HG03108 (cell line): ENCODE data around the gene MAP3K3.
A peak's percentile ranks its signal among the peaks of the same experiment; 100 is the strongest.

Experiments used
- ATAC-seq: cut with Tn5 transposase; IDR thresholded peaks from one replicate; pipeline ENCODE4 v1.9.1; 2021; ENCODE audit warnings: moderate library complexity; ENCODE audit not compliant: unreplicated experiment

MAP3K3 gene

DNA sequence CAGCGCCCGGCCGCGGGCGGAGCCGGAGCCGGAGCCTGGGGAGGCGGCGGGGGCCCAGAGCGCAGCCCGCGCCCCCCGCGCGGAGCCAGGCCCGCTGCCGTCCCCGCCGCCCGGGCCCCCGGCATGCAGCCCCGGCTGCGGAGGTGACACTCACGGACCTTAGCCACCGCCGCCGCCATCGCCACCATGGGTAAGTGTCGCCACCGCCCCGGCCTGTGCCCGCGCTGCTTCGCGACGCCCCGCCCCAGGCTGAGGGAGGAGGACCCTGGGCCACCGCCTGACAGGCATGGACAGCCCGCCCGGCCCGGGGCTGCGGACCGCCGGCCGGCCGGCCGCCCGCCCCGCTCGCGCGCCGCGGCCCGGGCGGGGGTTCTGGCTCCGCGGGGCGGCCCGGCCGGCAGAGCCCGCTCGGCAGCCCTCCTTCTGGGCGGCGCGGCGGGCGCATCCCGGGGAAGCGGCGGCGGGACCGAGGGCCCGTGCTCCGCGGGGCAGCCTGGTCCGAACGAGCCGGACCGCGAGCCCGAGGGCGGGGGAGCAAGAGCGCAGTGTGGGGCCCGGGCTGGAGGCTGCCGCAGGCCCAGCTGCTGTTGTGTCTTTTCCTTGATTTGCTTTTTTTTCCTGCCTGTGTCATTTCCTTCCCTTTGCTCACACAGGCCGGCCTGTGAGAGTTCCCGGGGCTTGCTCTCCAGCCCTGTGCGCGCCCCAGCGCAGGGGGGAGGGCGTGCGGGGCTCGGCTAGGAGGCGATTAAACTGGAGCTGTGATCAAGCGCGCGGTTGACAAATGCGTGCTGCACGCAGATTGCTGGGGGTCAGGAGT is 565 bp downstream of the MAP3K3 start:
- peak; percentile 21 for ATAC-seq

DNA sequence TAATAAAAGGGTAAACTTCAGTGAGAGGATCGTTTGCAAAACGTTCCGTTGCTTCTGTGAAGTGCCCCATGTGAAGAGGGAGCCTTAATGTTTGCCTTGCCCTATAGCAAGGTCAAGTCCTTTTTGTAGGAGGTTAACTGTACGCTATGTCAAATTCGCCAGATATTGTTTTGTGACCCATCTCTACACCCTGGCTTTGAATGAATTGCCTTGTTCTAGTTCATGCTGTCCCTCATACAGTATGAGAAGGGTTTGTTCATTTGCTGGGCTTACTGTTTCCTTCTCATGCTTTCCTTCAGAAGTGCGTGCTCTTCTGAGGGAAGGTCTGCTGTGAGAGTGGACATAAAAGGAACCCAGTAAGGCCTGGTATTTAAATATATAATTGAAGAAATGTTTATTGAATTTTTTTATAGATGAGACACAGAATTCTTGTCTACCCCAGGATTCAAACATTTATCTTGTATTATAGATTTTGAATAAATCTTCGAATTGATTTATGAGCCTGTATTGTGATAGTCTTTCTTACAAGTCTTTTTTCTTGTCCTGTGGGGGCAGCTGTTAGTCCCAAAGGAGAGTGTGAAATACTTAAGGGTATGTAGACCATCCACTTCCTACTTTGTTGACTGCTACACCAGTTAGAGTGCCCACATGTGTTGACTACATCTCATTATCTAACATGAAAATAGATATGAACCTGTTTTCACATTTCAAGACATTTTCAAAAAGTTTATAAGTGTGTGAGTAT is 1.7 kb downstream of the MAP3K3 start:
- ATAC-seq, result no peak

DNA sequence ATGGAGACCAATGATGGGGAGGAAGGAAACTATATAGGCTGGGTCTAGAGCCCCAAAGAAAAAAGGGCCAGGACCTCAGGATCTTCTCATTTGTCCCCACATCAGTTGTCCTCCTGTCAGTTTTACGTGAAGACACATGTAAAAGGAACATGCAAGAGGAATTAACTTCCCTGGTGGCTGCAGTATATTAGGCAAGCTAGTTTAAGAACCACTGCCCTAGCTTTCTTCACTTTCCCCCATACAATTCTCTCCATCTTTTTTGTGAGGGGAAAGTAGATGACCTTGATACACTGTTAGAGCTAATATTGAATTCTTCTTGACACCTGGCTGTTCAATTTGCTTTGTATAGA is 2.3 kb downstream of the MAP3K3 start:
- ATAC-seq, result no peak

DNA sequence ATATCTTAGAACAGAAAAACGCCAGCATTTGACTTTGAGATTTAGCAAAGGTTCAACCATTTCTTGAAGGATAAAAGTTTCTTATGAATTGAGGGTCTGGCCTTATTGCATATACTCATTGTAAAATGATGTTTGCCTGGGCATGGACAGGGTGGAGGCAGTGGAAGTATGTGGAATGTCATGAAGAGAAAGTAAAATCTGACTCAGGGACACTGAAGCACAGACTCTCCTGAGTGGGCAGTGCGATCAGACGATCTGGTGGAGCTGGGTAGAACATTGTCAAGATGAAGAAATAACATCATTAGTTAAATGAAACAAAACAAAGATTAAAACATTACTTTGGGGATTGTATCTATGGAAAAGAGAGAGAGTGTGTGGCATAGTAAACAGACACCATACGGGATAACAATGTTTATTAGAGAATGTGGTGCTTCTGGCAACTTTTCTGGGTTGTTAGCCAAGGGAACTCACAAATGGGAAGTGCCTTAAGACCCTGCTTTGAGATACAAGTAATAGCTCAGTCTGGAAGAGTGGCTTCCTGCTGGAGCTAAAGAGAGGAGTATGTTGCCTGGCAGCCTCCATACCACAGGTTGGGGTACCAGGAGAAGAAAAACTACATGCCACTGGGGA is 4.4 kb downstream of the MAP3K3 start:
- no peak for ATAC-seq

DNA sequence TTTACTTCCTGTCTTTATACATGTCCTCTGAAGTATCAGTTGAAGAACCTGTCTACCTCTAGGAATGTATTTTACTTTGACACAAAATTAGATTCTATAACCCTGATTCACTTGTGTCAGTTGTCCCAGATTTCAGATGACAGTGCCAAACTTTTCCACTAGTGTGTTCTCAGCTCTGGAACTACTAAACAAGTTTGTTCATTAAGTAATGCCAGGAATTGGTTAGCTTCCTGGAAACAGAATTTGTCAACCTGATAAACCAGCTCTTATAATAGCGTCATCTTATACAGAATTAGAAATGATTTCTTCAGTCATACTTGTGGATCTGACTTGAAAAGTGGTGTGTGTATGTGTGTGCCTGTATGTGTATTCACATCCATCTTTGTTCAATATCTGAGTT is 7.4 kb downstream of the MAP3K3 start:
- ATAC-seq, result no peak

DNA sequence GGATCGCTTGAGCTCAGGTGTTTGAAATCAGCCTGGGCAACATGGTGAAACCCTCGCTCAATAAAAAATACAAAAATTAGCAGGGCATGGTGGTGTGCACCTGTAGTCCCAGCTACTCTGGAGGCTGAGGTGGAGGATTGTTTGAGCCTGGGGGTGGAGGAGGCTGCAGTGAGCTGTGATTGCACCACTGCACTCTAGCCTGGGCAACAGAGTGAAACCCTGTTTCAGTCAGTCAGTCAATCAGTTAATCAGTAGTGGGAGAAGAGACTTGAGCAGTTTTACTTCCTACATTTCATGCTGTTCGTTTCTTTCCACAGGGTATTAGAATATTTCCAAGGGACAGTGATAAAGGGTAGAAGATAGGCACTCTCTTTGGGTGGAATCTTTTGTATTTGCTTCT is 8.8 kb downstream of the MAP3K3 start:
- ATAC-seq, result no peak

DNA sequence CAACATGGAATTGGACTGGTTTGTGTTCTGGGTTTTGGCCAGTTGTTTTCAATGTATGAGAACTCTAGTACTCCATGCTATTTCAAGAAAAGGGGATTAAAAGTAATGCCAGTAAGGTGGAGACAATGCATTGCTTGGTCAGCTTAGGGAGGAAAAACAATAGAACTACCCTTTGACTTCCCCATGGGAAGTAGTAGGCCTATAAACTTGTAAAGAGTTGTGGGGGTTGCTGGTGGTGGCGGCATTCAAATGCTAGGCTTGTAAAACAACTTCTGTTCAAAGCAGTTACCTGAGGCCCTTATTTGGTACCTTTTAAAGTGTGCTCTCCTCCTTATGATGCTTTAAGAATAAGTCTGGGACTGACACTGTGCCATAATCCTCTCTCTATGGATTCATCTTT is 9.4 kb downstream of the MAP3K3 start:
- ATAC-seq, result no peak

DNA sequence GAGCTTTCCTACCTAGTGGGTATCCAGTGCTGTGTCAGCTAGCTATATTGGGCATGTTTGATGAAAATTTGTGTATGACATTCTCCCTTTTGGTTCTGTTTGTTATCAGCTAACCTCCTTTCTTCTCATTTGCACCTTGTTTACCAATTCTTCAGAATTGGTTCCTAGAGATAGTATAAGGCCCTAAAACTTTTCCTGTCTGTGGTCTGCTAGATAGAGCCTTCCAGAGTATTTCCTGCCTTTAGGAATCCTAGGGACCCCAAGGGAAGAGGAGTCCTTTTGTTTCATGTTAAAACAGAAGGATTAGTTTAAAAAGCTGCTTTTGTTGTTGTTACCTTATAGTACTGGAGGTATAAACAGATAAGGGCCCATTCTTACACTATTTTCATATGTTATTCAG is 11.5 kb downstream of the MAP3K3 start:
- no peak for ATAC-seq

DNA sequence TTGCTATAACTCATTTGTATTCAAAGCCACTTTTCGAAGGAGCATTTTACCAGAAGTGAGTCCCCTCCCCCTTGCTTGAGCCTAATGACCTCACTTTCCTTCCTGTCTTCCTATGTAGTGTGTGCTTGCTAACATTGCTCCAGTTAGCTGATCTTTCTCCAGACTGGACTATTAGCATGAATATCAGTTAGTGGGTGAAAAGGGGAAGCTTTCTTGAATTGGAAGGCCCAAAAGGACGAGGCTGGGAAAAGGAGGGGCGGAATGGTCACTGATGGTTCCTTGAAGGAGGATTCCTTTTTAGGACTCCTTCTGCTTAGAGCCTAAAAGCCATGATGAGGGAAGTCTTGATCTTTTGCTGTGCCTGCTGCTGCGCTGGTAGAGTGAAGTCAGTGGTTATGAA is 11.9 kb downstream of the MAP3K3 start:
- no peak for ATAC-seq

DNA sequence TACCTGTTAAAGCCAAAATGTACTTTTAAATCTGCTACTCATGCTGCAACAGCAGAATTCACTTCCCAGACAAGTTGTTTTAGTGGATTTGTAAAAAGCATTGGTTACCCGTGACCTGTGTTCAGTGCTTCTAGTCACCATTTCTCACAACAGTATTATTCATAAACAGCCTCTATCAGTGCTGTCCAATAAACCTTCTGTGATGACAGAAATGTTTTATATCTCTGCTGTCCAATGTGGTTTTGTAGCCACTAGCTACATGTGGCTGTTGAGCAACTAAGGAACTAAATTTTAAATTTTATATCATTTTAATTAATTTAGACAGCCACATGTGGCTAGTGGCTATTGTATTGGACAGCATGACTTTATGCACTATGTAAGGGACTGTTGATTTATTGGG is 12.6 kb downstream of the MAP3K3 start:
- ATAC-seq, result no peak

DNA sequence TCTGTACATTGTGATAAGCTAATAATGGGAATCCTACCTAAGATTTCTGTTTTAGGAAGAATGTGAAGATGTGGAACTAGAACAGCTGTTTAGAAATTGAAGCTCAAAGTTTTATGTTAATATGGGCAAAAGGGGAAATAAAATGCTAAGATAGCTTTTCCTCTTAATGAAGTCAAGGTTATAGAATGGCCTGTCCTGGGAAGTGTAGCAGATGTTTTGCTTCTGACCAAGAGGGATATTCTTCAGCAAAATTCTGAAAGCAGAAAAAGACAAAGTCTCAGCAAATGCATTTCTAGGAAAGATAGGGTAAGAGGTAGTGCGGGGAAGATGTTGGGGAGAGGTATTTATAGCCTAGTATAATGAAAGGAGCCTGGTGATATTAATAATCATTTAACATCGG is 13.1 kb downstream of the MAP3K3 start:
- ATAC-seq, result no peak

DNA sequence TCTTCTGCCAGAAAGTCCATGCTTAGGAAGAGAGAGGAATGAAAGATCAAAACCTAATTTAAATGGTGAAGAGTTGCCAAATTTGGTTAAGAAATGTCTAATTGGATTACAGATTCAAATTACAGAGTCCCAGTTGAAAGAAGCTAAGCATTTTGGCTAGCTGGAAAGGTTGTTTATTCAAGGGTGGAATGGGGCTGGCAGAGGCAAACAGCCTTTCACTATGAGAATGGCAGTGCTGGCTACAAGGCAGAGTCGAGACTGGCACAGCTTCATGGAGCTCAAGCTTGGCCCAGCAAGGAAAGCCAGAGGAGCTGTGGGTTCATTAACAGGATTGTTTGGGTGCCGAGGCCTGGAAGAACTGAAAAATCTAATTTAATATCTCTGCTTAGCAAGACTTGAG is 13.6 kb downstream of the MAP3K3 start:
- no peak for ATAC-seq

DNA sequence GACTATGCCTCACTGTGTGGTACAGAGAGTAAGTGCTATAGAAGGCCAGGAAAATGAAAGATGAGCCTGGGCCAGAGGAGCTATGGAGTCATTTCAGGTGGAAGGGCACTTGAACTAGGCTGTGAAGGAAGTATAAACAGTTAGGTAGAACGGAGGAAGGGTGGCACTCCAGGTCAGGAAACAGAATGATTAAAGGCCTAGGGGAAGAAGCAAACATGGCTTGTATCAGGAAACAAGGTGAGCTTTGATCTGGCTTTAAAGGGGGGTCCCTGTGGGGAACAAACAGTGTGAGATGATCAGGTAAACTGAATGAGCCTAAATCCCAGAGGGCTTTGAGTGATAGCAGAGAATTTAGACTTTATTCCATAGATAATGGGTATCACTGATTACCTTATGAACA is 16.9 kb downstream of the MAP3K3 start:
- no peak for ATAC-seq

DNA sequence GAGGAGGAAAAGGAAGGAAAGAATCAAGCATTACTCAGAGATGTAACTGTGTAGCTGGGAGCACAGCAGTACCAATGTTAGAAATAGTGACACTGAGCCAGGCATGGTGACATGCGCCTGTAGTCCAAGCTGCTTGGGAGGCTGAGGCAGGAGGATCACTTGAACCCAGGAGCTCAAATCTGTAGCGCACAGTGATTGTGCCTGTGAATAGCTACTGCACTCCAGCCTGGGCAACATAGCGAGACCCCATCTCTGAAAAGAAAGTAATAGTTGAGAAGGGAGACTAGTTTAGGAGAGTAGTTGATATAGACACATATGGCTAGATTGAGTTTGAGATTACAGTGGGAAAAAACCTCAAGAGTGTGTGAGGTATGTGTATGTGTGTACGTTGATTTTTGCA is 17.8 kb downstream of the MAP3K3 start:
- no peak for ATAC-seq

DNA sequence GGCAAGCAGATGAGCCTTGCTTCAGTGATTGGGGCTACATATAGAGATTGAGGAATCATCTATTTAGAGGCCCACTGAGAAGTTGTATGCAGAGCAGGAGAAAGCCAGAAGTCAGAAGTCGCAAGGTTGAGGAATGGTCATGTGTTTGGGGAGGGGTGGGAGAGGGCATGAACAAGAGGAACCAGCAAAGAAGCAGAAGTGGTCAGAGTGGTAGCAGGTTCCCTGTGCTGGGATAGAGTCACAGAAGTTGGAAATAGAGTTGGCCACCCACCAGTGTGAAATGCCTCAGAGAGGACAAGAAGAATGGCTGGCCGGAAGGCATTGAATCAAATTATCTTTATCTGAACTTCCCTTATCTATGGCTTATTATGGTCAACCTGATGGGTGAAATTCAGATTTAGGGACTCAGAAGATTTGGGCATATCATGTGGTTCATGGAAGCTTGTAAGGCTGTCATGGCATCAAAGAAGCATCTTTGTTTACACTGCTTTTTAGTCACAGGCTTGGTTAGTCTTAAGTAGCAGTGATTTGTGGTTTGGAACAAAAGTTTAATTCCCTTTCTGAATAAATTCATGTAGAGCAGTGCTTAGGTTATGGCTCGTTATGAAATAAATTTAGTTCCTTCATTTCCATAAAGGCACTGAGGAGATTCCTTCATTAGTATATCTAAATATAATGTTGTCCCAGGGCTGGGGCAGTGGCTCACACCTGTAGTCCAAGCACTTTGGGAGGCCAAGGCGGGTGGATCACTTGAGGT is 19.7 kb downstream of the MAP3K3 start:
- no peak for ATAC-seq

DNA sequence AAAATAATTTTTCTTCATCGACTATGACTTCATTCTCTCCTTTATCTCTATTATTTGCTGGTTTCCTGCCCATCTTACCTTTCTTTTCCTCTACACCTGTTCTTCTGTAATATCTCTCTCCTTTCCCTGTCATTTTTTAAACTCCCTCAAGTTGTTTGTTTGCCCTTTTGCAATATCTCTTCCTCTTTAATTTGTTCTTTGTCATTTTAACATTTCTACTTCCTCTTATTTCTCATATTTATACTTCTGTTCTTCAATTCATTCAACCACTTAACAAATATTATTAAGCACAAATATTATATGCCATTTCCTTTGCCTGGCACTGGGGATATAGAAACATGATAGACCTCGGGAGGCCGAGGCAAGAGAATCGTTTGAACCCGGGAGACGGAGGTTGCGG is 22.6 kb downstream of the MAP3K3 start:
- ATAC-seq, result no peak

DNA sequence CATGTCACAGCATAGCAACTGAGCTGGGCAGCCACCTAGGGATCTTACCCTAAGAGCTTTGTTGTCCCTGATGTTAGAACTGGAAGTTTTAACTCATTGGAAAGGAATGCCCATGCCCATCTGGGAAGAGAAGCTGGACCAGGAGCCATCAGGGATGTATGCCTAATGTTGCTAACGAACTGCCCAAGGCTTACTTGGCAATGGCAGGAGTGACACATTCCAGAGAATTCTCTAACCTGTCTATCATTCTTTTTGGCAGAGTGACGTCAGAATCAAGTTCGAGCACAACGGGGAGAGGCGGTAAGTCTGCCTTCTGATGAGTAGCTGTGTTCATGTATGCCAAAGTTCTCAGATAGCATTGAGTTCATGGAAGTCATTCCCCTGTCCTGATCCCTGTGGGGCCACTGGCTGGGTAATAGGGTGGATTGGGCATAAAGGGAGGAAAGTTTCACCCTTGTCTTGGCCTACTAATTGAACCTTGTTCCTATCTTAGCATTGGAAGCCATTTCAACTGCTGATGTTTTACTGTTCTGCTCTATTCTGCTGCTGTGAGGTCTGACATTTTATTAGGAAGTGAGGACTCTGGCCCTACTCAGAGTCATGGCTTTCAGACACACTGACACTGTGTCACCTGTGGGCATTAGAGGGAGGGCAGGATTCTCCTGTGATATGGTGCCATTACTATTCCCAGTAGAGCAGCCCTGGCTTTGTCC is 23.7 kb downstream of the MAP3K3 start:
- no peak for ATAC-seq

DNA sequence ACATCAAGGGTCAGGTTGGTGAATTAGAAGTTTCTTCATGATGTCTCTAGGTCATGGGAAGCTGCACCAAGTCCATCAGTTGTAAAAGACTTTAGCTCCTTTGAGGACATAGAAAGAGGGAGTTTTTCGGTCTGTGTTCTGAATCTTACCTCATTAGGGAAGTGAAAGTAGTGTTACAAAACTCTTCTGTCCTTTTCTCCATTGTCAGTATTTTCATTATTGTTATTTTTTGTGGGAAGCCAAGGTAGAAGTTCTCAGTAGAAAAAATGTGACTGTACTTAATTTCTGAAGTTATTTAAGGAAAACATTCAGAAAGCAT is 24.2 kb downstream of the MAP3K3 start:
- ATAC-seq, result no peak

DNA sequence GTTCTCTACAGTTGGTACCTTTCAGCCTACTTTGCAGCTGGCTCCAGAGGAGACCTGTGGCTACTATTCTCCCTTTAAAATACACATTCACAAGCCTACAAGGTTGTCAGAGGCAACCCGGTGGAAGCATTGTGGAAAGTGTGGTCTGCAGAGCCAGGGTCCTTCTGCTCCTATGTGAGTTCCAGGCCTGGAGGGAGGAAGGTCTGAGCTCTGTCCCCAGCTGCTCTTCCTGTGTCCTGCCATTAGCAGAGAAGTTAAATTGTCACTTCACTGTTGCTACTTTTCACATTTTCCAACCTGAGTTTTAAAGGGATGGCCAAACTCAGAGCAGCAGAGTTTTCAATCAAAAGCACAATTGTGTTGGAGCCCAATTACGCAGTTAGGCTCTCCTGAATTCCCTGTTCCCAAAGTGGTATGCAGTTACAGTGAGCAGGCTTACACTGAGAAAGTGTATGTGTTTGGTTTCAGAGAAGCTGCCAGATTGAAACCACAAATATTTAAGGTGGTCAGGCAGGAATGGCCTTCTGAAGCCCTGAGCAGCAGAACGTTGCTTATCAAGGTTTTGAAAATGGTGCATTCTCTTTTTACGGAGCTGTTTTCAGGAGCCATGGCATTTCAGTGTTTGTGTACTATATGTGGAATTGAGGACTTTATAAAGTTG is 25.0 kb downstream of the MAP3K3 start:
- no peak for ATAC-seq

DNA sequence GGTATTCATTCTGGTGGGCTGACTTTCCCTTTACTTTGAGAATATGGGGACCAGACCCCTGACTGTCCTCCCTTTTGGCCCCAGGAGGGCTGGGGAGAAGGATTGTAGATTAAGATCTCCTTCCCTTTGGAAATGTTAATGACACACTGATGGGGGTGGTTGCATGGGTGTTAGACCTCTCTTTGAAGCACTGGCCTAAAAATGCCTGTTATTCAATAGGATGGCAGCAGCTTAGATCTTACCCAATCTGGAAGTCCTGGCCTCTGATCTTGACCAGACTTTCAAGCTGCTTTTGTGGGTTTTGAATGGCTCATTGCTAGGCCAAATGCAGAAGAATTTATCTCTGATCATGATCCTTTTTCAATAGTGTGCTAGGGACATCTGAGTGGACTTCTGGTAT is 25.7 kb downstream of the MAP3K3 start:
- ATAC-seq, result no peak

DNA sequence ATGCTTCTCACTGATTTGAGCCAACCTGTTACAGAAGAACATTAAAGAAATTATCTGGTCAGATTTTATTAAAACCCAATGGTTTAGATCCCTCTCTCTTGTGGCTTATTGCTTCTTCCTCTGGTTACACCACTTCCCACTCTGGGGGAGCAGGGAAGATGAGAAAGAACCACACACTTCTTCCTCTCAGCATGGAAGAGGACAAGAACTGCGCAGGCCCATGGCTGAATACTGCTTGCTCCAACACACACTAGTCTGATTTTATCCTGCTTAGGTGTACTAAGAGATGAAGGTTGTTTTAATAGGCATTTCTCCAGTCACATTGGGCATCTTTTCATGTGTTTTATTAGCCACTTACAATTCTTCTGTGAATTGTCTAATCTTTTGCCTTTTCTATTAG is 27.6 kb downstream of the MAP3K3 start:
- ATAC-seq, result no peak
